Measurements from ENCODE around the gene PCARE.

Gene PCARE

GRCh38 chr2:29114946-29115609, 40.8 kb upstream of the PCARE start, which contains the start of gene CLIP4:
CLIP4 (plus strand) TSS chr2:29115415; CDS start chr2:29121389, 5,974 bp downstream.
- peak within 1 kb of the TSS; percentile 48 for H3K4me3 ChIP-seq (ENCODE audit: low read depth, low read length)
- TF ChIP-seq, protein P1, sequence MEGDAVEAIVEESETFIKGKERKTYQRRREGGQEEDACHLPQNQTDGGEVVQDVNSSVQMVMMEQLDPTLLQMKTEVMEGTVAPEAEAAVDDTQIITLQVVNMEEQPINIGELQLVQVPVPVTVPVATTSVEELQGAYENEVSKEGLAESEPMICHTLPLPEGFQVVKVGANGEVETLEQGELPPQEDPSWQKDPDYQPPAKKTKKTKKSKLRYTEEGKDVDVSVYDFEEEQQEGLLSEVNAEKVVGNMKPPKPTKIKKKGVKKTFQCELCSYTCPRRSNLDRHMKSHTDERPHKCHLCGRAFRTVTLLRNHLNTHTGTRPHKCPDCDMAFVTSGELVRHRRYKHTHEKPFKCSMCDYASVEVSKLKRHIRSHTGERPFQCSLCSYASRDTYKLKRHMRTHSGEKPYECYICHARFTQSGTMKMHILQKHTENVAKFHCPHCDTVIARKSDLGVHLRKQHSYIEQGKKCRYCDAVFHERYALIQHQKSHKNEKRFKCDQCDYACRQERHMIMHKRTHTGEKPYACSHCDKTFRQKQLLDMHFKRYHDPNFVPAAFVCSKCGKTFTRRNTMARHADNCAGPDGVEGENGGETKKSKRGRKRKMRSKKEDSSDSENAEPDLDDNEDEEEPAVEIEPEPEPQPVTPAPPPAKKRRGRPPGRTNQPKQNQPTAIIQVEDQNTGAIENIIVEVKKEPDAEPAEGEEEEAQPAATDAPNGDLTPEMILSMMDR (IDR thresholded peaks at IDR 0.05; ENCODE audit: control insufficient read depth, extremely low read depth, insufficient read depth), result no peak
- DNase-seq (ENCODE audit: low read depth), result no peak

- DNase-seq (ENCODE audit: low read depth), result no peak
- TF ChIP-seq, protein P1 (IDR thresholded peaks at IDR 0.05; ENCODE audit: control insufficient read depth, extremely low read depth, insufficient read depth), result no peak
- no peak overlapping the region for H3K4me3 ChIP-seq (ENCODE audit: low read depth, low read length)
Measured at GRCh38 chr2:29114586-29114945, 40.2 kb upstream of the PCARE start.

DNA sequence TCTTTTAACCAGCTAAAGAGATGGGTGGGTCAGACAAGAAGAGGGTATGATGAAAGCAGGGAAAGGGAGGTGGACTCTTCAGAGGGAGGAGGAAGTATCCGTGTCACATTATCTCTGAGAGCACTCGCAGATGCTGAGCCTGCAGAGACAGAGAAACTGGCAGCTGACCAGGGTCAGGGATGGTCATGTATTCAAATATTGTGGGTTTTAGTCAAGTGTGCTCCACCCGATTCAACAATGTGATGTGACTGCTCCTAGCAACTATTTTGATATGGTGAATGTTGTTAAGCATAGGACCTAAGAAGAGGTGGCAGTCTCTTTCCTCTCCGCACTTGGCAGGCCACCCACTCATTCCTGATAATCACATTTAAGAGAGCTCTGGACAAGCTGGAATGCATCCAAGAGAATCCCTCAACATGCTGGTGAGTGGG, 39.6 kb upstream of the PCARE start:
- no peak for DNase-seq (ENCODE audit: low read depth)
- no peak overlapping the region for H3K4me3 ChIP-seq (ENCODE audit: low read depth, low read length)
- TF ChIP-seq, protein P1 (IDR thresholded peaks at IDR 0.05; ENCODE audit: control insufficient read depth, extremely low read depth, insufficient read depth), result no peak

GRCh38 chr2:29113027-29113686, 38.8 kb upstream of the PCARE start:
- H3K4me3 ChIP-seq (ENCODE audit: low read depth, low read length), result no peak overlapping the region
- DNase-seq (ENCODE audit: low read depth), result no peak
- TF ChIP-seq, protein P1 (IDR thresholded peaks at IDR 0.05; ENCODE audit: control insufficient read depth, extremely low read depth, insufficient read depth), result no peak

- TF ChIP-seq, protein P1 (IDR thresholded peaks at IDR 0.05; ENCODE audit: control insufficient read depth, extremely low read depth, insufficient read depth), result no peak
- no peak overlapping the region for H3K4me3 ChIP-seq (ENCODE audit: low read depth, low read length)
- DNase-seq (ENCODE audit: low read depth), result no peak
Measured at GRCh38 chr2:29112379-29112778, 38.1 kb upstream of the PCARE start.

- TF ChIP-seq, protein P1 (IDR thresholded peaks at IDR 0.05; ENCODE audit: control insufficient read depth, extremely low read depth, insufficient read depth), result no peak
- no peak overlapping the region for H3K4me3 ChIP-seq (ENCODE audit: low read depth, low read length)
- no peak for DNase-seq (ENCODE audit: low read depth)
Measured at GRCh38 chr2:29110916-29111535, 36.7 kb upstream of the PCARE start.

All from LNCaP clone FGC (cell line).